ENCODE data around the gene KIAA0586. TPM values are rescaled to one million over a fixed set of nuclear protein-coding genes. Genes with fewer than 3 reads are reported as not detected.

Gene KIAA0586
- total and polyA plus RNA-seq, 10 of the 15 experiments (the other 5 are each of a cell fraction or from before 2014, with no cell fraction given): 7.1 to 27.6 (median 19.1) TPM

GRCh38 chr14:58560208-58560607 lies 132.7 kb downstream of the KIAA0586 start (continued):
- TF ChIP-seq, protein P1, sequence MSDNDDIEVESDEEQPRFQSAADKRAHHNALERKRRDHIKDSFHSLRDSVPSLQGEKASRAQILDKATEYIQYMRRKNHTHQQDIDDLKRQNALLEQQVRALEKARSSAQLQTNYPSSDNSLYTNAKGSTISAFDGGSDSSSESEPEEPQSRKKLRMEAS (IDR thresholded peaks at IDR 0.05; ENCODE audit: low read depth, low read length): no peak

- DNase-seq (ENCODE audit: low read depth, low spot score) (no peak), ATAC-seq (no peak), FAIRE-seq (no peak)
- ChIA-PET SMC1A (ENCODE audit: uncharacterized antibody, unreplicated experiment) (interaction anchor here (0.9 kb wide), 1 partner anchor 62 kb away, joined by 3 read pairs; no protein-coding TSS in a partner anchor), CTCF (no interaction called here), POLR2A (no interaction called here), RAD21 (ENCODE audit: unreplicated experiment) (interaction anchor here (2.5 kb wide), 1 partner anchor 61 kb away, joined by 6 read pairs; no protein-coding TSS in a partner anchor)
- no peaks in the 10 kb centered on the region for H3K9me3 ChIP-seq (replicated peaks; ENCODE audit: control insufficient read depth, insufficient read depth, low read length)
- no peak overlapping the region for H3K4me3 ChIP-seq
- no peak overlapping the region for H3K27ac ChIP-seq (ENCODE audit: control insufficient read depth, insufficient read depth)
- H3K27me3 ChIP-seq (replicated peaks in 1 of 2; ENCODE audit: control insufficient read depth in 2 of 2, insufficient read depth in 2 of 2, low read length in 1 of 2): no peaks in the 10 kb centered on the region
- TF ChIP-seq CBFB (IDR thresholded peaks at IDR 0.05; ENCODE audit: low read depth) (no peak), SMARCA5 (IDR thresholded peaks at IDR 0.05) (no peak), IKZF1 (conservative IDR thresholded peaks at IDR 0.05) (no peak), GABPA (IDR thresholded peaks at IDR 0.05; ENCODE audit: low read depth) (no peak)
- TF ChIP-seq, protein P1 (IDR thresholded peaks at IDR 0.05; ENCODE audit: low read depth, low read length): no peak
- no peak overlapping the region for H3K9ac ChIP-seq (ENCODE audit: control insufficient read depth, insufficient read depth, low read length)
- no peaks in the 10 kb centered on the region for H3K79me2 ChIP-seq (ENCODE audit: control insufficient read depth, insufficient read depth, low read length)
- in situ Hi-C loops (cut with MboI) (no loop called here), intact Hi-C loops (cut with micrococcal nuclease; ENCODE audit: unreplicated experiment) (loop anchor here (5.0 kb wide), 1 partner anchor 75 kb away; the partner anchor contains the start of gene DACT1)
- WGBS (ENCODE audit: insufficient coverage, insufficient replicate concordance, low lambda C conversion rate, missing lambda C conversion rate): 43% methylated on average over 2 of the region's 2 CpGs
- H3K4me2 ChIP-seq (ENCODE audit: control insufficient read depth, insufficient read depth): no peak overlapping the region
- H3K4me1 ChIP-seq (ENCODE audit: control insufficient read depth, insufficient read depth, low read length): no peaks in the 10 kb centered on the region
- no peak overlapping the region for H2AFZ ChIP-seq (ENCODE audit: control insufficient read depth, low read depth, low read length)
- no peaks in the 10 kb centered on the region for H4K20me1 ChIP-seq (ENCODE audit: control insufficient read depth, insufficient read depth)
- no TSS peak for BruUV-seq (replicated peaks)
- H3K36me3 ChIP-seq (ENCODE audit: control insufficient read depth in 2 of 2, insufficient read depth in 2 of 2, low read length in 1 of 2): no peaks in the 10 kb centered on the region
Measured at GRCh38 chr14:58562141-58562540, 134.6 kb downstream of the KIAA0586 start.

- H3K9ac ChIP-seq (ENCODE audit: control insufficient read depth, insufficient read depth, low read length): no peak overlapping the region
- H3K4me1 ChIP-seq (ENCODE audit: control insufficient read depth, insufficient read depth, low read length): no peaks in the 10 kb centered on the region
- CTCF ChIA-PET: no interaction called here
- no peaks in the 10 kb centered on the region for H3K36me3 ChIP-seq (ENCODE audit: control insufficient read depth in 2 of 2, insufficient read depth in 2 of 2, low read length in 1 of 2)
- no peak overlapping the region for H3K27ac ChIP-seq (ENCODE audit: control insufficient read depth, insufficient read depth)
- ATAC-seq (no peak), FAIRE-seq (no peak), DNase-seq (ENCODE audit: low read depth, low spot score) (no peak)
- BruUV-seq (replicated peaks): no TSS peak
- 64% methylated on average over 3 of the region's 3 CpGs for WGBS (ENCODE audit: insufficient coverage, insufficient replicate concordance, low lambda C conversion rate, missing lambda C conversion rate)
- no peak overlapping the region for H2AFZ ChIP-seq (ENCODE audit: control insufficient read depth, low read depth, low read length)
- H3K27me3 ChIP-seq (replicated peaks in 1 of 2; ENCODE audit: control insufficient read depth in 2 of 2, insufficient read depth in 2 of 2, low read length in 1 of 2): no peaks in the 10 kb centered on the region
- SMC1A ChIA-PET (ENCODE audit: uncharacterized antibody, unreplicated experiment): interaction anchor here (1.7 kb wide), 1 partner anchor 8 kb away, joined by 7 read pairs; no protein-coding TSS in a partner anchor
- no peak overlapping the region for H3K4me2 ChIP-seq (ENCODE audit: control insufficient read depth, insufficient read depth)
- TF ChIP-seq RUNX3 (IDR thresholded peaks at IDR 0.05; ENCODE audit: low read length) (no peak), SP1 (IDR thresholded peaks at IDR 0.05; ENCODE audit: low read depth, low read length) (no peak), LARP7 (IDR thresholded peaks at IDR 0.05) (no peak), RAD51 (IDR thresholded peaks at IDR 0.05) (no peak), CREM (IDR thresholded peaks at IDR 0.05; ENCODE audit: low read depth) (no peak), JUND (IDR thresholded peaks at IDR 0.05; ENCODE audit: low read depth, low read length) (no peak), YBX1 (IDR thresholded peaks at IDR 0.05) (no peak)
- TF ChIP-seq, protein P2, sequence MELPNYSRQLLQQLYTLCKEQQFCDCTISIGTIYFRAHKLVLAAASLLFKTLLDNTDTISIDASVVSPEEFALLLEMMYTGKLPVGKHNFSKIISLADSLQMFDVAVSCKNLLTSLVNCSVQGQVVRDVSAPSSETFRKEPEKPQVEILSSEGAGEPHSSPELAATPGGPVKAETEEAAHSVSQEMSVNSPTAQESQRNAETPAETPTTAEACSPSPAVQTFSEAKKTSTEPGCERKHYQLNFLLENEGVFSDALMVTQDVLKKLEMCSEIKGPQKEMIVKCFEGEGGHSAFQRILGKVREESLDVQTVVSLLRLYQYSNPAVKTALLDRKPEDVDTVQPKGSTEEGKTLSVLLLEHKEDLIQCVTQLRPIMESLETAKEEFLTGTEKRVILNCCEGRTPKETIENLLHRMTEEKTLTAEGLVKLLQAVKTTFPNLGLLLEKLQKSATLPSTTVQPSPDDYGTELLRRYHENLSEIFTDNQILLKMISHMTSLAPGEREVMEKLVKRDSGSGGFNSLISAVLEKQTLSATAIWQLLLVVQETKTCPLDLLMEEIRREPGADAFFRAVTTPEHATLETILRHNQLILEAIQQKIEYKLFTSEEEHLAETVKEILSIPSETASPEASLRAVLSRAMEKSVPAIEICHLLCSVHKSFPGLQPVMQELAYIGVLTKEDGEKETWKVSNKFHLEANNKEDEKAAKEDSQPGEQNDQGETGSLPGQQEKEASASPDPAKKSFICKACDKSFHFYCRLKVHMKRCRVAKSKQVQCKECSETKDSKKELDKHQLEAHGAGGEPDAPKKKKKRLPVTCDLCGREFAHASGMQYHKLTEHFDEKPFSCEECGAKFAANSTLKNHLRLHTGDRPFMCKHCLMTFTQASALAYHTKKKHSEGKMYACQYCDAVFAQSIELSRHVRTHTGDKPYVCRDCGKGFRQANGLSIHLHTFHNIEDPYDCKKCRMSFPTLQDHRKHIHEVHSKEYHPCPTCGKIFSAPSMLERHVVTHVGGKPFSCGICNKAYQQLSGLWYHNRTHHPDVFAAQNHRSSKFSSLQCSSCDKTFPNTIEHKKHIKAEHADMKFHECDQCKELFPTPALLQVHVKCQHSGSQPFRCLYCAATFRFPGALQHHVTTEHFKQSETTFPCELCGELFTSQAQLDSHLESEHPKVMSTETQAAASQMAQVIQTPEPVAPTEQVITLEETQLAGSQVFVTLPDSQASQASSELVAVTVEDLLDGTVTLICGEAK (IDR thresholded peaks at IDR 0.05; ENCODE audit: borderline replicate concordance): no peak
- no peaks in the 10 kb centered on the region for H3K9me3 ChIP-seq (replicated peaks; ENCODE audit: control insufficient read depth, insufficient read depth, low read length)
- H3K4me3 ChIP-seq: no peak overlapping the region
- RAD21 ChIA-PET (ENCODE audit: unreplicated experiment): interaction anchor here (2.5 kb wide), 1 partner anchor 63 kb away, joined by 6 read pairs; no protein-coding TSS in a partner anchor
- POLR2A ChIA-PET: no interaction called here
- intact Hi-C loops (cut with micrococcal nuclease; ENCODE audit: unreplicated experiment) (loop anchor here (5.0 kb wide), 1 partner anchor 73 kb away; the partner anchor contains the start of gene DACT1), in situ Hi-C loops (cut with MboI) (no loop called here)
- no peaks in the 10 kb centered on the region for H3K79me2 ChIP-seq (ENCODE audit: control insufficient read depth, insufficient read depth, low read length)
- H4K20me1 ChIP-seq (ENCODE audit: control insufficient read depth, insufficient read depth): no peaks in the 10 kb centered on the region
Measured at GRCh38 chr14:58563978-58564377, 136.5 kb downstream of the KIAA0586 start.

Data from GM12878 (cell line).